NOMO-1 (cell line): Measurements from ENCODE around the gene SH3GL1.
"Not testable (repeated sequence)": the region's sequence is repeated elsewhere in the genome, so short reads cannot be mapped to it uniquely, and the experiment has no call there.

Source experiments
- DNase-seq, 2 experiments: peaks; one replicate each; lab custom pipeline; 2025; ENCODE audit not compliant: unreplicated experiment in 2 of 2; lab: John Stamatoyannopoulos, UW

The SH3GL1 gene

DNA sequence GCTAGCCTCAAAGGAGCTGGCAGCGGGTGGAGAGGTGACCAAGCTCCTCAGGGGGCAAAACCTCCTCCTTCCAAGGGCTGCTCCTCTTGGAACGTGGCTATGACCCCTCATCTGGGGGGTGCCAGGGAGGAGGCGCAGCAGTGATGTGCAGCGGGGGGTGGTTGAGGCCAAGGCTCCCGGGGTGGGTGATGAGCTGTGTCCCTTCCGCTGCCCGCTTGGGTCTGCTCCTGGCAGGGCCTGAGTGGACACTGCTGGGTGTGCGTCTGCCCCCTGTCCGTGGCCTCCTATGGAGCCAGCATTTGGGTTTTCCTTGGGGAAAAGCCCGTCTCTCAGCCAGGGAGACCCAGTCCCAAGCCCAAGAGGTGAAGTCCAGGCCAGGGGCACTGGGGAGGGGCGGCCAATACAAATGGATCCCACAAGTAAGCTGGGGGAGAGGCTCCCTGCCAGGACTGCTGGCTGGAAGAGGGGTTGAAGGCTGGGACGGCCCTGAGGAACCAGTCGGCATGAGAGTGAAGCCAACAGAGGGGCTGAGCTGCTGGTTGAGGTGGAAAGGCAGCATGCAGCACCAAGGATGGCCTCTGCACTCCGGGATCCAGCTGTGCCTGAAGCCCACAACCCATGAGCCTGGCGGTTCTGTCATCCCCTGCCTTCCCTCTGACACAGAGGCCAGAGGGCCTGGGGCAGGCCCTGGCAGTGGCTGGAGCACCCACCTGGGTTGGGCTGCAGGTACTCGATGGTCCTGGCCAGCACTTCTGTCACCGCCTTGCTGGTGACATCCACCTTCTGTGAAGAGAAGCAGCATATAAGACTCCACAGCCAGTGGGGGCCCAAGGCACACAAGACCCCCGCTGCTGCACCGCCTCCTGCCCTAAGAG, 34.3 kb downstream of the SH3GL1 start:
- DNase-seq = no peak

- no peak for DNase-seq
Measured at GRCh38 chr19:4365341-4365740, 35.0 kb downstream of the SH3GL1 start.

DNA sequence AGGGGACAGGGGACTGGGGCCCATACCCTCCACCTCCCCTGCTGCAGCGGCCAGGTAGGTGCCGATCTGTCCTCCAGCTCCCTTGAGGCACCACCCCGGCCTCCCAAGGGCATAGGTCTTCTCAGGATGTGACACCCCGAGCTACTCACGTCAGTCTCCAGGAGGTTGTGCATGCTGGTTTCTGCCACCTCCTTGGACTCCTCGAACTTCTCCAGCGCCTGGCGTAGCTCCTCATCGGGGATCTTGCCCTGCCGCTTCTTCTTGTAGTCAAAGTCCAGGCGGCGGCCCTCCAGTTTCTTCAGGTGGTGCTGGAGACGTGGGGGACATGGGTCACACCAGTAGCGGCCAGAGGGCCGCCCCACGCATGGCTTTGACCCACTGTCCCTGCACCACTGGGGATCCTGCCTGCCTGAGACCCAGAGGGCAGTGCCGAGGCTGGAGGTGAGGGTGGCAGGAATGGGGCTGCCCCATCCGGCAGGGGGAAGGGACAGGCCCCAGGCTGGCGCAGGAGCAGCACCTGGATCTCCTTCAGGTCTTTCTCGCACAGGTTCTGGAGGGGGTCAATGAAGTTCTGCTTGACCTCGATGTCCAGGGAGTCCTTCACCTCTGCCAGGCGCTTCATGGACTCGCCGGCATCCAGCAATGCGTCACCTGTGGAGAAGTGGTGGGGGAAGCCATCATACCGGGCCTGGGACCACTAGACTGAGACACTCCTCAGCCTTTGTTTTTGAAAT, 36.6 kb downstream of the SH3GL1 start:
- no peak for DNase-seq

GRCh38 chr19:4362831-4363545, 37.4 kb downstream of the SH3GL1 start:
- no peak for DNase-seq

GRCh38 chr19:4362101-4362828, 38.1 kb downstream of the SH3GL1 start:
- DNase-seq = no peak

DNA sequence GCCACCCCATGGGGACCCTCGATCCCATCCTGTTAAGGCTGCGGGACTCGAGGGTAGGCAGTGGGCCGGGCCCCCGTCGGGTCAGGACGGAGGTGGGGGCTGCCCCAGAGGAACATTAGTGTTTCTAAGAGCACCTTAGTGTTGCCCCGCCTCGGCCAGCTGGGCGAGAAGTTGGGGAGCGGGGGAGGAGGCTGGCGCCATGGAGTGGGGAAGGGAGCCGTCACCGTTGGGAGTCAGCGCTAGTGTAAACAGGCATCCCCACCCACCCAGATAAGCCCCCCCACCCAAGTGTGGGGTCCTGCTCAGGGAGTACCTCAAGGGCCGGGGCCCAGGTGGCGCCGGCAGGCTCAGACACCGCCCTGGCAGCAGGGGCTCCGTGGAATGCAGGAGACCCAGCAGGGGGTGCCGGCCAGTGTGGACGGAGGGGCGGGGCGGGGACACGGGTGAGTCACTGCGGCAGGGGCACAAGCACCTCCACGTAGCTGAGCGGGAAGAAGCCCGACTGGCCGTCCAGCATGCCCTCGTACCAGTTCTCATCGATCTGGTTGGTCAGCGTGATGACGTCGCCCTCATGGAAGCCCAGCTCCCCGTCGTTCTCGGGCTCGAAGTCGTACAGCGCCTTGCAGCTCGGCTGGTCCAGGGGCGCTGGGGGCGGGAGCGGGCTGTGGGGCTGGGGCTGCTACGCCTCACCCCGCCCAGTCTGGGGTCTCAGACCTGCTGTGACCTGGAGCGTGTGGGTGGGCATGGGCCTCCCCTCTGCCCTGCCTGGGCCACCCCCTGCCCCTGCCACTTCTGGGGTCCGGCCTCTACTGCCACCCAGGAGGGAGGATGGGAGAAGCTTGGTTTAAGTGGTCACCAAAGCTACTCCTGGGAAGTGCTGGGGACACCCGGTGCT, 38.9 kb downstream of the SH3GL1 start:
- no peak for DNase-seq

DNA sequence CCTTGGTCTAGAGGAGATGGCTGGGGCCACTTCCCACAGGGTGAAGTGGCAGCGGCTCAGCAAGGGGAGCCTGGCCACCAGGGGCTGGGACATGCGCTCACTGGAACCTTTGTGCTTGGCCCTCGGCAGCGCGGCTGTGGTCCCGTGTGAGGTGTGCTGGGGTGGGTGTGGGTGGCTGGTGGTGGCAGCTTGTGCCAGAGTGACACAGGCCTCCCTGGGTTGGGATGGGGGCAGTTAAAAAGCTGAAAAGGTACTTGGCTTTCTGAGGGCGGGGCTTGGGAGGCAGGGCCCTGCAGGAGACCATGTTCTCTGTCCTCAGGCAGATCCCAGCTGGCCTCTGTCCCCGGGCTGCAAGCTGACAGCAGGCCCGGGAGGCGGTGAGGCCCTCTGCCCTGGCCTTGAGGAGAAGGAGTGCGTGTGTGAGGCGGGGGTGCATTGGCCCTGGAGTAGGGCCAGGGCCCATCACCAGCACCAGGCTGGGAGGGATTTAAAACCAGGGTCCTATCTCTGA, 39.7 kb downstream of the SH3GL1 start:
- DNase-seq = no peak

DNA sequence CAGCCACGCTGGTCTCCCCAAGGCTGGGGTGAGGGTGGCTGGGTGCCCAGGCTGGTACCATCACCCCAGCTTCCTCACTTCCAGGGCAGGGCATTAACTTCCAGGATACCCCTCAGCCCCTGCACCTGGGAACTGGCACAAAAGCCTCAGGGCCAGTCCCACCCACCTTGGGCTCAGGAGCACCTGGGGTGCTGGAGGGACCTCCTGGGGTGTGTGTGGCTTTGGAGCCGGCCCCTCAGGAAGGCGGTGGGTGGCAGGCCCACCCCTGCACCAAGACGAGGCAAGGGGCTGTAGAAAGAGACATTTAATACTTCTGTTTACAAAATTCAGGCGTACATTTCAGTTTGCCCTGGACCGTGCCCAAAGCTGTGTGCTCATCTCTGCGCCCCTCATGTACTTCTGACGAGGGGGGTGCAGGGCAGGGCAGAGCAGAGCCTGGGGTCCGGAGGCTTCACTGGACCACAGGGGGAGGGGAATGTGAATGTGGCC, 40.2 kb downstream of the SH3GL1 start:
- no peak for DNase-seq

DNA sequence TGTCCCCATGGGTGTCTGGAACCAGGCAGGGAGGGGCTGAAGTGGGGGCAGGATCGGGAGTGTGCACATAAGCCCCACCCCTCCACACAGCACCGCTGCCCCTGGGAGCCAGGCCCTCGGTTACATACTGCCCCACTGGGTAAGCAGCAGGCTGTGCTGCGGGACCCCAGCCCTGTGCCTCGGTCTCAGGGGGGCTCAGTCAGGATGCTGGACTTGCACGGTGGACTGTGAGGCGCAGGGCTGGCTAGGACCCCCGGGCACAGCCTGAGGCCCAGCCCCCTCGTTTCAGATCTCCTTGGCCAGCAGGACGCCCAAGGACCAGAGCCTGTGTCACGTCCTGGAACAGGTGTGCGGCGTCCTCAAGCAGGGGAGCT, 40.7 kb downstream of the SH3GL1 start:
- DNase-seq = no peak

DNA sequence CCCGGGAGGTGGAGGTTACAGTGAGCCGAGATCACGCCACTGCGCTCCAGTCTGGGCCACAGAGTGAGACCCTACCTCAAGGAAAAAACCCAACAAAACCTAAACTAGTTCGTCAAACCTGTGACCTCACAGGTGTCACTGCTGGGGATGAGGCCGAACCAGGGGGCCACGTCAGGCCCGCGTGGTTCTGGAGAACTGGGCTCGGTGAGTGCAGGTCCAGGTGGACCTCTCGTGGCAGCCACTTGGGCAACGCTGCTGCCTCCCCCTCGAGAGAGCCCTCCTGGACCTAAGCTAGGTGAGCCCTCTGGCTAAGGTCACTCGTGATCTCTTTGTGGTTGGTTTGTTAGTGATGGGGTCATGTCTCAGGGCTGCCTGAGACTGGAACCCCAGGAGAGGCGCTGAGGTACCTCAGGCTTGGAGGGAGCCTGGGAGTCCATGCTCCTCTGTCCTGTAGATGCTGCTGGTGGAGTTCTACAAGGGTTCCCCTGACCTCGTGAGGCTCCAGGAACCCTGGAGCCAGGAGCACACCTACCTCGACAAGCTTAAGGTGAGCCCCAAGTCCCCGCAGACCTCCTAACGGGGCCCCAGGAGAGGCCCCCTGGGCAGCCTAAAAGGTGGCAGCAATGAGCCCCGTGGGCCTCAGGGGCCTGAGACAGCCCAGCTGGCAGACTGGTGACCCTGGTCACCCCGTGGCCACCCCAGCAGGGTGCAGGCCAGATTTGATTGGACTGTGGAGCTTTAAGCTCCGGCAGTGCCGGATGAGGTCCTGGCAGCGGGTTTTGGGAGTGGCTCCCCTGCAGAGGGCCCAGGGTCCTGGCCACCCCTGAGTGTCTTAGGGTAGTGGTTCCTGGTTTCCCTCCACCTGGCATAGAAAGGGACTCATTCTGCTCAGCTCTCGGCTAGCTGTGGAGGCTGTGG, 41.4 kb downstream of the SH3GL1 start:
- no peak for DNase-seq

- no peak for DNase-seq
Measured at GRCh38 chr19:4357921-4358326, 42.4 kb downstream of the SH3GL1 start.

- DNase-seq = no peak
Measured at GRCh38 chr19:4357095-4357797, 43.1 kb downstream of the SH3GL1 start.

DNA sequence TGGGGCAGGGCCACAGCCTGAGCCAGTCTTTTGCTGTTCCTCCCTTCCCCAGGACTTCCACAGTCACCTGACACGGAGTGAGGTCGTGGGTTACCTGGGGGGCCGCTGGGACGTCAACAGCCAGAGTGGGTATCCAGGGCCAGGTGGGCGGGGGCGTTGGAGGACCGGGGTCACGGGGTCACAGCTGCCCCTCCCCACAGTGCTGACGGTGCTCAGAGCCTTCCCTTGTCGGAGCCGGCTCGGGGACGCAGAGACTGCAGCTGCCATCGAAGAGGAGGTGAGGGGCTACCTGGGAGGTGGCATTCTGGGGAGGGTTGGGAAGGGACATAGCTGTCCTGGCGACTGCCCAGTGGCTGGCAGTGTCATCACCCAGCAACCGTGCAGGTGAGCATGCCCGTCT, 45.5 kb downstream of the SH3GL1 start:
- no peak for DNase-seq

DNA sequence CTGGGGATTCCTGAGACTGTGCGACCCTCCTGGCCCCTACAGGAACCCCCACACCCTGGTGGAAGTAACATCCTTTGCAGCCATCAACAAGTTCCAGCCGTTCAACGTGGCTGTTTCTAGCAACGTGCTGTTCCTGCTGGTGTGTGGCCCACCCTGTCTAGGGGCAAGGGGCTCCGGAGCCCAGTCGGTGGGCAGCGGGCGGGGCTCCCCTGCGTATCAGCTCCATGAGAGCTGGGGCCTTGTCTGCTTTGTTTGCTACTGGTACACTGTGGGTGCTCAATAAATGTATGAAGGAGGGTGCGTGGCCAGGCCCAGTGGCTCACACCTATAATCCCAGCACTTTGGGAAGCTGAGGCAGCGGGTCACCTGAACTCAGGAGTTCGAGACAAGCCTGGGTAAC, 46.1 kb downstream of the SH3GL1 start:
- no peak for DNase-seq

DNA sequence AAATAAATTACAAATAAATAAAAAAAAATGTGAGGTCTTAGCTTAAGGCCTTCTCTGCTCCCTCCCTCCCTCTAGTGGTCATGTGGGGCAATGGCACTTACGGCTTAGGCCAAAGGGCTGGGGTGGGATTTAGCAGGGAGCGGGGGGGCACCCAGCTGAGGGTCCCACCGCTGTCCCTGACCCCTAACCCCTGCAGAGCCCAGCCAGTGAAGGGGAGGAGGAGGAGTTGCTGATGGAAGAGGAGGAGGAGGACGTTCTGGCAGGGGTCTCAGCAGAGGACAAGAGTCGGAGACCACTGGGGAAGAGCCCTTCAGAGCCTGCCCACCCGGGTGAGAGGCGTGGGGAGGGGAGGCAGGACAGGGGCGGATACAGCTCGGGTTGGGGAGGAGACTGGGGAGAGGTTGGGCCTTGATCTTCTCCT, 47.6 kb downstream of the SH3GL1 start:
- peak; percentile 25 to 44 for DNase-seq

DNA sequence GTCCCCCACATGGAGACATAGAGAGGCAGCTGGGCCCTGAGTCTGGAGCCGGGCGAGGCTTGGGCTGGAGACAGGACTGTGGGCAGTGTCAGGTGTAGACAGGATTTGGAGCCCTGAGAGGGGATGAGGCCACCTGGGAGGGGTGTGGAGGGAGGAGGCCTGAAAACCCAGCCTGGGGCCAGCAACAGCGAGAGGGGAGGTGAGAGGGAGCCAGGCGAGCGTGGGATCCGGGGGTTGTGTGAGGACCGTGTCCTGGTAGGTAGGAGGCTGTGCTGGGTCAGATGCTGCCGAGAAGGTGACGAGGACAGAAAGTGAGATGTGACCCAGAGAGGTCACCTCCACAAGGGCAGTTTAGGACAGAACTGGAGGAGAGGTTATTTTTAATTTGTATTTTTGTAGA, 49.6 kb downstream of the SH3GL1 start:
- DNase-seq = no peak

DNA sequence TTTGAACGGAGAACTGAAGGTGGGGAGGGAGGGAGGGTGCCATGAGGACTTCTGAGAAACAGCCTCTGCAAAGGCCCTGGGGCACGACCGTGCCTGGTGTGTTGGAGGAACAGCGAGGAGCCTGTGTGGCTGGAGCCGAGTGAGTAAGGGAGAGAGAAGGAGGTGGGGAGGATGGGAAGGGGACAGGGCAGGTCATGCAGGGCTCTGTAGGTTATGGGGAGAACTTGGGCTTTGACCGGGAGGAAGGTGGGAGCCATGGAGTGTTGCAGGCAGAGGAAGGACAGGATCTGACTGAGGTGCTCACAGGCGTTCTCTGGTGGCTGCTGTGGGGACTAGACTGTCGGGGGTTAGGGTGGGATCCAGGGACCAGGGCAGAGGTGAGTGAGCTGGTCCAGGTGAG, 50.2 kb downstream of the SH3GL1 start:
- no peak for DNase-seq

DNA sequence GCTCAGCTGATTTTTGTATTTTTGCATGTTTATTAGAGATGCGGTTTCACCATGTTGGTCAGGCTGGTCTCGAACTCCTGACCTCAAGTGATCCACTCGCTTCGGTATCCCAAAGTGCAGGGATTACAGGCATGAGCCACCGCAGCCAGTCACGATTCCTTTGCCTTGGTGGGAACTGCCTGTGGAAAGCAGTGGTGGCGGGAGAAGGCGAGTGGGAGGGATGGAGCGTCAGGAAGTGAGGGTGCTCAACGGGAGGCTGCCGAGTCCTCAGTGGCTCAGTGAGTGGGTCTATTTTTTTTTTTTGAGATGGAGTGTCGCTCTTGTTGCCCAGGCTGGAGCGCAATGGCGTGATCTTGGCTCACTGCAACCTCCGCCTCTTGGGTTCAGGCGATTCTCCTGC, 51.1 kb downstream of the SH3GL1 start:
- DNase-seq = not testable (repeated sequence)
